Measurements from ENCODE around the gene IFT22. TPM values are rescaled to one million over a fixed set of nuclear protein-coding genes. Genes with fewer than 3 reads are reported as not detected.

IFT22 gene
- total RNA-seq, 1 experiment from 2014 or later: 21.3 TPM

- Histone ChIP-seq H3K23me2 (ENCODE audit: insufficient read length, low read depth, low read length, poor library complexity, severe bottlenecking) (peaks cover 3% of the 10 kb centered on the region), H3K23ac (ENCODE audit: insufficient read length, low read depth, low read length) (no peak overlapping the region), H4K5ac (ENCODE audit: insufficient read length, low read depth, low read length) (no peak overlapping the region), H3K79me2 (ENCODE audit: insufficient read depth, low read length) (no peaks in the 10 kb centered on the region), H2BK12ac (ENCODE audit: insufficient read length, low read depth, low read length) (no peak overlapping the region), H3K56ac (ENCODE audit: insufficient read length, low read depth, low read length) (no peak overlapping the region), H2AFZ (ENCODE audit: low read length) (no peak overlapping the region), H2AK5ac (ENCODE audit: insufficient read length, low read length) (no peak overlapping the region), H3K9ac (ENCODE audit: extremely low read depth, insufficient read length, low read length) (no peak overlapping the region), H3K79me1 (ENCODE audit: insufficient read depth, low read depth, low read length, poor library complexity, severe bottlenecking) (no peaks in the 10 kb centered on the region), H3K9me3 (ENCODE audit: control insufficient read depth, low read depth, low read length) (no peaks in the 10 kb centered on the region), H4K20me1 (ENCODE audit: control insufficient read depth, insufficient read depth, insufficient read length) (no peaks in the 10 kb centered on the region), H4K91ac (ENCODE audit: insufficient read length, low read depth, low read length) (no peak overlapping the region), H3K4me1 (ENCODE audit: insufficient read depth, low read length) (no peaks in the 10 kb centered on the region), H4K8ac (replicated peaks; ENCODE audit: insufficient read length, low read depth, low read length) (no peak overlapping the region), H3T11ph (ENCODE audit: low read length) (no peak overlapping the region), H2BK20ac (ENCODE audit: low read depth, low read length, poor library complexity, severe bottlenecking) (no peak overlapping the region), H3K14ac (ENCODE audit: insufficient read depth, low read length) (no peak overlapping the region), H3K27me3 (ENCODE audit: insufficient read depth, low read length) (no peaks in the 10 kb centered on the region), H2BK15ac (ENCODE audit: low read depth, low read length) (no peak overlapping the region), H3K4ac (ENCODE audit: low read depth, low read length) (no peak overlapping the region), H2BK120ac (ENCODE audit: low read depth, low read length, poor library complexity, severe bottlenecking) (no peak overlapping the region), H3K18ac (ENCODE audit: insufficient read length, low read depth, low read length) (no peak overlapping the region), H2BK5ac (ENCODE audit: insufficient read length, low read length) (no peak overlapping the region), H3K4me2 (ENCODE audit: insufficient read depth, insufficient read length, low read length) (no peak overlapping the region), H3K27ac (ENCODE audit: insufficient read length, low read depth, low read length) (no peak overlapping the region)
- no peak overlapping the region for H3K4me3 Mint-ChIP-seq
- H3K27ac Mint-ChIP-seq: no peak overlapping the region; a peak in 1 of 7 replicates
- no peak for DNase-seq
- H3K36me3 Mint-ChIP-seq (ENCODE audit: insufficient read depth in 1 of 3, low read depth in 3 of 3): peaks cover 4 to 8% (median 5%) of the 10 kb centered on the region in 3 experiments; a peak in 6 of 7 replicates
- no peak for TF ChIP-seq CTCF (conservative IDR thresholded peaks at IDR 0.05)
- peaks cover 3 to 6% of the 10 kb centered on the region in 2 experiments; a peak in 3 of 4 replicates for H3K4me1 Mint-ChIP-seq
- no peaks in the 10 kb centered on the region; a peak in 1 of 5 replicates for H3K9me3 Mint-ChIP-seq
- peaks cover 7% of the 10 kb centered on the region for H3K27me3 Mint-ChIP-seq (ENCODE audit: low read depth)
- WGBS (ENCODE audit: extremely low coverage, insufficient read length, low lambda C conversion rate): no CpG with 5 or more reads among the region's 7 CpGs
These were observed 35.8 kb upstream of the IFT22 start for GRCh38 chr7:101357433-101357832.

Measured in H9 (cell line).